GM13977 (cell line): Measurements from ENCODE around the gene UACA.

ENCODE experiments used
- DNase-seq: peaks from one replicate; pipeline ENCODE4 v3.0.0; 2012; ENCODE audit warnings: low spot score
- CTCF ChIP-seq: IDR thresholded peaks from 2 replicates; pipeline ENCODE4 v1.5.1; 2012; ENCODE audit warnings: mild to moderate bottlenecking, control low read depth; ENCODE audit not compliant: insufficient read depth; ENCODE audit errors: extremely low read depth, missing control alignments
- in situ Hi-C: fragments of 300-500 bp; cut with MboI; formaldehyde crosslinking; loops from one replicate; pipeline ENCODE4 v1.12.0; 2022; ENCODE audit warnings: low sequenced_read_pairs, low pct_unique_long_range_greater_than_20kb, mixed read lengths, inconsistent platforms; ENCODE audit not compliant: unreplicated experiment

The UACA gene

GRCh38 chr15:70765504-70766281 is 2.3 kb upstream of the UACA start:
- no peak for DNase-seq
- in situ Hi-C loops = no loop called here

GRCh38 chr15:70763950-70764730 is 782 bp upstream of the UACA start:
- no peak for TF ChIP-seq CTCF
- in situ Hi-C loops = no loop called here
- DNase-seq = no peak

More at GRCh38 chr15:70765504-70766281, 2.3 kb upstream of the UACA start:
- TF ChIP-seq CTCF = no peak

GRCh38 chr15:70762469-70763119 is 764 bp downstream of the UACA start:
- DNase-seq = peak; percentile 26
- in situ Hi-C loops = no loop called here
- no peak for TF ChIP-seq CTCF

- TF ChIP-seq CTCF = no peak
- DNase-seq = no peak
- in situ Hi-C loops = no loop called here
Measured at GRCh38 chr15:70761931-70762468, 1.4 kb downstream of the UACA start.

- in situ Hi-C loops = no loop called here
- no peak for DNase-seq
- no peak for TF ChIP-seq CTCF
Measured at GRCh38 chr15:70761046-70761445, 2.3 kb downstream of the UACA start.

- no peak for TF ChIP-seq CTCF
- DNase-seq = no peak
- in situ Hi-C loops = no loop called here
Measured at GRCh38 chr15:70758790-70759462, 4.4 kb downstream of the UACA start.
